Stimulated activated naive B cell treated with anti-CD40 and anti-IgM and Interleukin-4, amounts not matched to agents 10 μg/mL and 1 μg/mL and 100 μg/mL, for 72 hours (primary cell): ENCODE data around the gene CACUL1.

ENCODE experiments used
- ATAC-seq, 2 donors: fragments of 150-1000 bp; cut with Tn5 transposase; replicated peaks; 2 replicates each; pipeline ENCODE4 v1.10.0; 2021; ENCODE audit warnings: moderate library complexity in 1 of 2
- DNase-seq: peaks from one replicate; pipeline ENCODE4 v3.0.0; 2021
- H3K27ac Mint-ChIP-seq: one replicate; pipeline ENCODE4 v1.8.0; 2022; ENCODE audit warnings: mild to moderate bottlenecking, mixed read lengths
- H3K27me3 Mint-ChIP-seq, 2 donors: one replicate each; pipeline ENCODE4 v1.8.0; 2022; ENCODE audit warnings: mixed read lengths in 2 of 2
- H3K36me3 Mint-ChIP-seq, 2 donors: one replicate each; pipeline ENCODE4 v1.8.0; 2022; ENCODE audit warnings: mixed read lengths in 2 of 2, mild to moderate bottlenecking in 1 of 2
- H3K4me1 Mint-ChIP-seq, 2 donors: one replicate each; pipeline ENCODE4 v1.8.0; 2022; ENCODE audit warnings: mixed read lengths in 2 of 2, mild to moderate bottlenecking in 1 of 2
- H3K4me3 Mint-ChIP-seq, 2 donors: one replicate each; pipeline ENCODE4 v1.8.0; 2022; ENCODE audit warnings: mild to moderate bottlenecking in 2 of 2, mixed read lengths in 2 of 2, moderate library complexity in 1 of 2
- H3K9me3 Mint-ChIP-seq, 2 donors: one replicate each; pipeline ENCODE4 v1.8.0; 2022; ENCODE audit warnings: mixed read lengths in 2 of 2, mild to moderate bottlenecking in 1 of 2

CACUL1 gene

DNA sequence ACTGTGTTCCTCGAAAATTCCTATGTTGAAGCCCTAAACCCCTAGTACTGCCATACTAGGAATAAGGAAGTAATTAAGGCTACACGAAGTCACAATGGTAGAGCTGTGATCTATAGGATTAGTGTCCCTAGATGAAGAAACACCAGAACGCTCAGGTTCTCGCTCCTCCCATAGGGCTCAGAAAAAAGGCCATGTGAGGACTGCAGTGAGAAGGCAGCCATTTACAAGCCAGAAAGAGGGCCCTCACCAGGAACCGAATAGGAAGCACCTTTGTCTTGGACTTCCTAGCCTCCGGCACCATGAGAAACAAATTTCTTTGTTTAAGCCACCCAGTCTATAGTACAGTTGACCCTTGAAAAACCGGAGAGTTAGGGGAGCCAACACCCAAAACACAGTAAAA, 46.2 kb downstream of the CACUL1 start:
- DNase-seq = no peak
- no peak overlapping the region for H3K4me3 Mint-ChIP-seq
- peaks cover 11 to 17% of the 10 kb centered on the region in 2 donors for H3K36me3 Mint-ChIP-seq
- no peaks in the 10 kb centered on the region for H3K9me3 Mint-ChIP-seq
- H3K27me3 Mint-ChIP-seq = no peaks in the 10 kb centered on the region
- ATAC-seq = no peak
- H3K4me1 Mint-ChIP-seq = peaks cover 0 to 4% of the 10 kb centered on the region in 2 donors
- H3K27ac Mint-ChIP-seq = no peak overlapping the region

GRCh38 chr10:118704711-118705110, 50.1 kb downstream of the CACUL1 start:
- no peaks in the 10 kb centered on the region for H3K27me3 Mint-ChIP-seq
- no peak for ATAC-seq
- peaks cover 16 to 30% of the 10 kb centered on the region in 2 donors for H3K36me3 Mint-ChIP-seq
- no peak overlapping the region for H3K27ac Mint-ChIP-seq
- no peaks in the 10 kb centered on the region for H3K9me3 Mint-ChIP-seq
- no peak for DNase-seq
- peaks cover 0 to 5% of the 10 kb centered on the region in 2 donors for H3K4me1 Mint-ChIP-seq
- H3K4me3 Mint-ChIP-seq = no peak overlapping the region

GRCh38 chr10:118701529-118702323, 53.0 kb downstream of the CACUL1 start:
- Mint-ChIP-seq H3K9me3 (no peaks in the 10 kb centered on the region), H3K27ac (no peak overlapping the region), H3K27me3 (no peaks in the 10 kb centered on the region), H3K4me1 (peaks cover 5 to 16% of the 10 kb centered on the region in 2 donors), H3K4me3 (no peak overlapping the region), H3K36me3 (peaks cover 20 to 38% of the 10 kb centered on the region in 2 donors)
- ATAC-seq (no peak), DNase-seq (no peak)

DNA sequence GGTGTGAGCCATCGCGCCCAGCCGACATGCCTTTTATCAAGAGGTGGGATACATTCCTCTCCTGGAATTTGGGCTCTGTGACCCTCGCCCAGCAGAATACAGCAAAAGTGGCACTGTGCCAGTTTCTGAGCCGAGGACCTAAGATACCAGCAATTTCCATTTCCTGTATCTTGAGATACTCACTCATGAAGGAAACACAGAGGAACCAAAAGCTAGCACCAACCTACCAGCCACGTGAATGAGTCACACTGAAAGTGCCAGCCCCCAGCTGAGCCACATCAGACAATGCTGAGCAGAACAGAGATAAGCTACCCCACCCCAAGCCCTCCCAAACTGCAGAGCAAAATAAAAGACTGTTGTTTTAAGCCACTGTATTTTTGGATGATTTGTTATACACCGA, 56.3 kb downstream of the CACUL1 start:
- Mint-ChIP-seq H3K27me3 (no peaks in the 10 kb centered on the region), H3K27ac (peak overlapping the region; percentile 47), H3K4me3 (no peak overlapping the region), H3K36me3 (peaks cover 15 to 36% of the 10 kb centered on the region in 2 donors), H3K9me3 (no peaks in the 10 kb centered on the region), H3K4me1 (peaks cover 5 to 16% of the 10 kb centered on the region in 2 donors)
- DNase-seq (peak; percentile 34), ATAC-seq (peak; percentile 100)

GRCh38 chr10:118694848-118695247, 59.9 kb downstream of the CACUL1 start:
- H3K4me1 Mint-ChIP-seq = peaks cover 5 to 11% of the 10 kb centered on the region in 2 donors
- DNase-seq (no peak), ATAC-seq (no peak)
- H3K27ac Mint-ChIP-seq = no peak overlapping the region
- H3K27me3 Mint-ChIP-seq = no peaks in the 10 kb centered on the region
- H3K36me3 Mint-ChIP-seq = peaks cover 15 to 29% of the 10 kb centered on the region in 2 donors
- H3K4me3 Mint-ChIP-seq = no peak overlapping the region
- H3K9me3 Mint-ChIP-seq = no peaks in the 10 kb centered on the region

- DNase-seq (no peak), ATAC-seq (no peak)
- no peak overlapping the region for H3K27ac Mint-ChIP-seq
- H3K9me3 Mint-ChIP-seq = no peaks in the 10 kb centered on the region
- no peak overlapping the region for H3K4me3 Mint-ChIP-seq
- no peaks in the 10 kb centered on the region for H3K27me3 Mint-ChIP-seq
- H3K4me1 Mint-ChIP-seq = no peaks in the 10 kb centered on the region
- peaks cover 16 to 33% of the 10 kb centered on the region in 2 donors for H3K36me3 Mint-ChIP-seq
Measured at GRCh38 chr10:118692872-118693271, 61.9 kb downstream of the CACUL1 start.

- Mint-ChIP-seq H3K4me3 (no peak overlapping the region), H3K36me3 (peaks cover 26 to 45% of the 10 kb centered on the region in 2 donors), H3K9me3 (no peaks in the 10 kb centered on the region), H3K27ac (no peak overlapping the region), H3K4me1 (peaks cover 0 to 6% of the 10 kb centered on the region in 2 donors), H3K27me3 (no peaks in the 10 kb centered on the region)
- ATAC-seq = no peak
- DNase-seq = no peak
Measured at GRCh38 chr10:118689070-118689858, 65.5 kb downstream of the CACUL1 start.

DNA sequence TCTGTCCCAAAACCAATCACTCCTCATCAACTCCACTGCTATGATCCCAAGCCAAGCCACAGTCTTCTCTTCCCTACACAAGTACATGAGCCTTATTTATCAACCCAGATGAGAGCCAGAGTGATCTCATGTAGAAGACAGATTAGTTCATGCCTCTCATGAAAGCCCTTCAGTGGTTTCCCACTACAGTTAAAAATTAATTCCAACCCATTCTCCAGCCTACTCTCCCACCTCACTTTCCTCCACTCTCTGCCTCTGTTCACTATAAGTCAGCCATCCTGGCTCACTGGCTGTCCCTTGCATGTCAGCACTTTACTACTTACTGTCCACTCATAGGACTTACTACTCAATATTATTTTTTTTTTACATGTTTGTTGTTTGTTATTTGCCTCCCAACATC, 67.3 kb downstream of the CACUL1 start:
- DNase-seq (no peak), ATAC-seq (no peak)
- Mint-ChIP-seq H3K9me3 (no peaks in the 10 kb centered on the region), H3K27me3 (no peaks in the 10 kb centered on the region), H3K27ac (no peak overlapping the region), H3K4me1 (peaks cover 0 to 6% of the 10 kb centered on the region in 2 donors), H3K36me3 (peaks cover 28 to 41% of the 10 kb centered on the region in 2 donors), H3K4me3 (no peak overlapping the region)

GRCh38 chr10:118682533-118682932, 72.2 kb downstream of the CACUL1 start:
- H3K27me3 Mint-ChIP-seq = no peaks in the 10 kb centered on the region
- H3K27ac Mint-ChIP-seq = no peak overlapping the region
- H3K4me1 Mint-ChIP-seq = peaks cover 0 to 6% of the 10 kb centered on the region in 2 donors
- DNase-seq (no peak), ATAC-seq (no peak)
- peaks cover 34 to 39% of the 10 kb centered on the region in 2 donors for H3K36me3 Mint-ChIP-seq
- H3K4me3 Mint-ChIP-seq = no peak overlapping the region
- H3K9me3 Mint-ChIP-seq = no peaks in the 10 kb centered on the region

GRCh38 chr10:118680197-118680596, 74.6 kb downstream of the CACUL1 start:
- ATAC-seq (no peak), DNase-seq (no peak)
- no peaks in the 10 kb centered on the region for H3K9me3 Mint-ChIP-seq

DNA sequence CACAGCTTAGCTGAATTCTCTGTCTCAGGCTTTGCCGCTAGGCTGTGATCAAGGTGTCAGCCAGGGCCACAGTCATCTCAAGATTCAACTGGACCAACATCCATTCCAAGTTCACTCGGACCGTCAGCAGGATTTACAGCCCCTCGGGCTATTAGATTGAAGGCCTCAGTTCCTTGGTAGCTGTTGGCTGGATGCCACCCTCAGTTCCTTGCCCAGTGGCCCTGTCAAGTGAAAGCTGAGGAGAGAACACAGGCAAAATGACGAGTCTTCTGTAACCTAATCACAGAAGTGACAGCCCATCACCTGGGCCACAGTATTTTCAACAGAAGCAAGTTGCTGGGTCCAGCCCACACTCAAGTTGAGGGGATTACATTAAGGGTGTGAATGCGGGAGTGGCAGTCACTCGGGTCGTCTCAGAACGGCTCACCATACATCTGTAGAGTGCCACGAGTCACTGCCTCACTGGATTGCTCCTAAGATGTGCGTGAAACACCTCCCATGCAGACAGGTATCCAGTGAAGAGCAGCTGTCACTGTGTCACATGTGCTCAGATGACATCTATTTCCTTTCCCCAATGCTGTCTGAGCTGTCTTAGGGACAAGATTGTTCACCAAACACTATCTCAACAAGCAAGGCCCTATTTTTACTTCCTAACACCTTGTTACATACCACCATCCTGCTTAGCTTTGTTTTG, 80.4 kb downstream of the CACUL1 start:
- Mint-ChIP-seq H3K27ac (no peak overlapping the region), H3K9me3 (no peaks in the 10 kb centered on the region)

More at GRCh38 chr10:118680197-118680596, 74.6 kb downstream of the CACUL1 start:
- H3K4me1 Mint-ChIP-seq = no peaks in the 10 kb centered on the region
- no peak overlapping the region for H3K4me3 Mint-ChIP-seq
- H3K27me3 Mint-ChIP-seq = no peaks in the 10 kb centered on the region
- H3K27ac Mint-ChIP-seq = no peak overlapping the region
- peaks cover 24 to 27% of the 10 kb centered on the region in 2 donors for H3K36me3 Mint-ChIP-seq

GRCh38 chr10:118672766-118673715, 81.7 kb downstream of the CACUL1 start:
- no peaks in the 10 kb centered on the region for H3K27me3 Mint-ChIP-seq
- H3K4me1 Mint-ChIP-seq = peaks cover 15 to 22% of the 10 kb centered on the region in 2 donors
- H3K4me3 Mint-ChIP-seq = no peak overlapping the region
- H3K27ac Mint-ChIP-seq = no peak overlapping the region
- H3K36me3 Mint-ChIP-seq = peaks cover 11 to 21% of the 10 kb centered on the region in 2 donors
- DNase-seq (no peak), ATAC-seq (no peak)
- no peaks in the 10 kb centered on the region for H3K9me3 Mint-ChIP-seq

More for the DNA sequence above, 80.4 kb downstream of the CACUL1 start:
- DNase-seq = no peak
- peaks cover 14 to 21% of the 10 kb centered on the region in 2 donors for H3K36me3 Mint-ChIP-seq
- H3K27me3 Mint-ChIP-seq = no peaks in the 10 kb centered on the region
- peaks cover 4 to 8% of the 10 kb centered on the region in 2 donors for H3K4me1 Mint-ChIP-seq
- H3K4me3 Mint-ChIP-seq = no peak overlapping the region
- no peak for ATAC-seq

DNA sequence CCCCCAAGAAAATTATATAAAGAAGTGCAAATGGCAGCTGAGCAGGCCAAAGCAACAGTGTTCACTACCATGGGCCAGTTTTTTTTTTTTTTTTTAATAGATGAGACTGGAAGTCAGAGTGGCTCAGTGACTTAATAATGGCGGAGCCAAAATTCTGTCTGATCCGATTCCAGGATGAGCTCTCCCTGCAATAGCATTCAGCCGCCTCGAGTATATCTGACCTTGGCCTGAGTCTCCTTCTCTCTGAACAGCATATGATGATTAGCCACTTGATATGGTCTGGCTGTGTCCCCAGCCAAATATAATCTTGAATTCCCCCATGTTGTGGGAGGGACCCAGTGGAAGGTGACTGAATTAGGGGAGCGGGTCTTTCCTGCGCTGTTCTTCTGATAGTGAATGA, 82.6 kb downstream of the CACUL1 start:
- no peak for ATAC-seq
- H3K27ac Mint-ChIP-seq = no peak overlapping the region
- H3K27me3 Mint-ChIP-seq = no peaks in the 10 kb centered on the region
- no peaks in the 10 kb centered on the region for H3K9me3 Mint-ChIP-seq
- no peak for DNase-seq
- peaks cover 15 to 22% of the 10 kb centered on the region in 2 donors for H3K4me1 Mint-ChIP-seq
- no peak overlapping the region for H3K4me3 Mint-ChIP-seq
- H3K36me3 Mint-ChIP-seq = peaks cover 9 to 21% of the 10 kb centered on the region in 2 donors
